ENCODE results near the gene AGAP2. TPM values are rescaled to one million over a fixed set of nuclear protein-coding genes. Genes with fewer than 3 reads are reported as not detected.

The AGAP2 gene
- total and polyA plus RNA-seq, 2 of the 8 experiments (the other 6 are each of a cell fraction or from before 2014, with no cell fraction given), result 1.5 TPM

GRCh38 chr12:57726151-57726883 is 12.2 kb downstream of the AGAP2 start (continued):
- TF ChIP-seq SUZ12 (IDR thresholded peaks at IDR 0.05; ENCODE audit: low read length) (no peak), TAF1 (IDR thresholded peaks at IDR 0.05; ENCODE audit: low read depth, low read length) (no peak), E2F6 (IDR thresholded peaks at IDR 0.05) (0 out of 2 replicates have a peak, but pooled peaks have one; percentile 45), RAD21 (IDR thresholded peaks at IDR 0.05 in 1 of 2, conservative IDR thresholded peaks at IDR 0.05 in 1 of 2; ENCODE audit: low read depth in 2 of 2, low read length in 2 of 2) (peak; percentile 43 to 63; a peak in 3 of 4 replicates), JUND (IDR thresholded peaks at IDR 0.05; ENCODE audit: low read length) (no peak), RBBP5 (IDR thresholded peaks at IDR 0.05; ENCODE audit: borderline replicate concordance, low read depth, low read length) (no peak), BRCA1 (IDR thresholded peaks at IDR 0.05; ENCODE audit: low read depth, low read length) (no peak), GABPA (IDR thresholded peaks at IDR 0.05; ENCODE audit: borderline replicate concordance, insufficient read depth, low read length) (0 out of 2 replicates have a peak, but pooled peaks have one; percentile 41), HDAC2 (IDR thresholded peaks at IDR 0.05; ENCODE audit: borderline replicate concordance in 1 of 2, low read depth in 2 of 2, low read length in 2 of 2) (peak in 1 of 2 experiments; percentile 70; a peak in 1 of 4 replicates), BACH1 (IDR thresholded peaks at IDR 0.05; ENCODE audit: low read length) (no peak), SP2 (IDR thresholded peaks at IDR 0.05; ENCODE audit: low read length) (no peak), JUN (IDR thresholded peaks at IDR 0.05; ENCODE audit: low read depth, low read length) (no peak)
- TF ChIP-seq, protein P1, sequence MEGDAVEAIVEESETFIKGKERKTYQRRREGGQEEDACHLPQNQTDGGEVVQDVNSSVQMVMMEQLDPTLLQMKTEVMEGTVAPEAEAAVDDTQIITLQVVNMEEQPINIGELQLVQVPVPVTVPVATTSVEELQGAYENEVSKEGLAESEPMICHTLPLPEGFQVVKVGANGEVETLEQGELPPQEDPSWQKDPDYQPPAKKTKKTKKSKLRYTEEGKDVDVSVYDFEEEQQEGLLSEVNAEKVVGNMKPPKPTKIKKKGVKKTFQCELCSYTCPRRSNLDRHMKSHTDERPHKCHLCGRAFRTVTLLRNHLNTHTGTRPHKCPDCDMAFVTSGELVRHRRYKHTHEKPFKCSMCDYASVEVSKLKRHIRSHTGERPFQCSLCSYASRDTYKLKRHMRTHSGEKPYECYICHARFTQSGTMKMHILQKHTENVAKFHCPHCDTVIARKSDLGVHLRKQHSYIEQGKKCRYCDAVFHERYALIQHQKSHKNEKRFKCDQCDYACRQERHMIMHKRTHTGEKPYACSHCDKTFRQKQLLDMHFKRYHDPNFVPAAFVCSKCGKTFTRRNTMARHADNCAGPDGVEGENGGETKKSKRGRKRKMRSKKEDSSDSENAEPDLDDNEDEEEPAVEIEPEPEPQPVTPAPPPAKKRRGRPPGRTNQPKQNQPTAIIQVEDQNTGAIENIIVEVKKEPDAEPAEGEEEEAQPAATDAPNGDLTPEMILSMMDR (IDR thresholded peaks at IDR 0.05; ENCODE audit: control extremely low read depth in 1 of 3, insufficient read depth in 1 of 3, low read depth in 1 of 3, low read length in 3 of 3), result peak; percentile 70 to 85 (median 81)
